Measurements from ENCODE around the gene DCP1B.
A peak's percentile ranks its signal among the peaks of the same experiment; 100 is the strongest.

DCP1B gene

DNA sequence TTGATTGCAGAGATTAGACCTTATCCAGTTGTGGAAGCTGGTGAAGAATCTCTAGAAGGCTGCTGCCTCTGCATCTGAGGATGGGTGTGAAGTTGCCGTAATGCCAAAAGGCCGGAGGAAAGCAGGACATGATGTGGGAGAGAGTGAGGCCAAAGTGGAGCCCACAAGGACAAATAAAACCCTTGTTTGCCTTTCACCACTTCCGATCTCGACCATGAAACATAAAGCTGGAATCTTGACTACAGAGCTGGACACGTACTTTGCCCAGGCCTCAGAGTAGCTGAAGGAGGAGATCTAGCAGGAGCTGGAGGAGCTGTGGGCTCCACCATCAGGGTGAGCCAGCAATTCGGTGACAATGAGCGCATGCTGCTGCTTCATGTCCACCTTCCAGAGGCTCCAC, 43.5 kb upstream of the DCP1B start:
- DNase-seq (ENCODE audit: low read depth), result no peak
- no peak overlapping the region for H3K4me3 ChIP-seq (replicated peaks; ENCODE audit: low read depth, low read length)
- TF ChIP-seq, protein P1, sequence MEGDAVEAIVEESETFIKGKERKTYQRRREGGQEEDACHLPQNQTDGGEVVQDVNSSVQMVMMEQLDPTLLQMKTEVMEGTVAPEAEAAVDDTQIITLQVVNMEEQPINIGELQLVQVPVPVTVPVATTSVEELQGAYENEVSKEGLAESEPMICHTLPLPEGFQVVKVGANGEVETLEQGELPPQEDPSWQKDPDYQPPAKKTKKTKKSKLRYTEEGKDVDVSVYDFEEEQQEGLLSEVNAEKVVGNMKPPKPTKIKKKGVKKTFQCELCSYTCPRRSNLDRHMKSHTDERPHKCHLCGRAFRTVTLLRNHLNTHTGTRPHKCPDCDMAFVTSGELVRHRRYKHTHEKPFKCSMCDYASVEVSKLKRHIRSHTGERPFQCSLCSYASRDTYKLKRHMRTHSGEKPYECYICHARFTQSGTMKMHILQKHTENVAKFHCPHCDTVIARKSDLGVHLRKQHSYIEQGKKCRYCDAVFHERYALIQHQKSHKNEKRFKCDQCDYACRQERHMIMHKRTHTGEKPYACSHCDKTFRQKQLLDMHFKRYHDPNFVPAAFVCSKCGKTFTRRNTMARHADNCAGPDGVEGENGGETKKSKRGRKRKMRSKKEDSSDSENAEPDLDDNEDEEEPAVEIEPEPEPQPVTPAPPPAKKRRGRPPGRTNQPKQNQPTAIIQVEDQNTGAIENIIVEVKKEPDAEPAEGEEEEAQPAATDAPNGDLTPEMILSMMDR (IDR thresholded peaks at IDR 0.05; ENCODE audit: low read length, missing control alignments), result no peak

DNA sequence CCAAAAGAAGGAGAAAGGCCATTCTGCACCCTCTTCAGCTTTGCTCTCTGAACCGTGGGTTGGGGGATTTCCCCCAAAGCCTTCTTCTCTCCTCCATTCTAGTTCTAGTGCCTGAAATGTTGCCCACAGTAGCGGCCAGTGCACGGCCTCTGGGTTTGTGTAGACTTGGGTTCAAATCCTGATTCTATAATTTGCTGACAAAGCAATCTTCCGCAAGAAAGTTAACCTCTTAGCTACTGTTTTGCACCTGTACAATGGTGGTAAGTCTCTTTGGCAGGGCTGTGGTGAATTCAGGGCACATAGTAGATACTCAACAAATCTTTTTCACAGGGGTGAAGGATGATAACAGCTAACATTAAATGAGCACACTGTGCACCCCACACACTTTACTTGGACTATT, 42.7 kb upstream of the DCP1B start:
- TF ChIP-seq, protein P1 (IDR thresholded peaks at IDR 0.05; ENCODE audit: low read length, missing control alignments), result no peak
- DNase-seq (ENCODE audit: low read depth), result no peak
- no peak overlapping the region for H3K4me3 ChIP-seq (replicated peaks; ENCODE audit: low read depth, low read length)

DNA sequence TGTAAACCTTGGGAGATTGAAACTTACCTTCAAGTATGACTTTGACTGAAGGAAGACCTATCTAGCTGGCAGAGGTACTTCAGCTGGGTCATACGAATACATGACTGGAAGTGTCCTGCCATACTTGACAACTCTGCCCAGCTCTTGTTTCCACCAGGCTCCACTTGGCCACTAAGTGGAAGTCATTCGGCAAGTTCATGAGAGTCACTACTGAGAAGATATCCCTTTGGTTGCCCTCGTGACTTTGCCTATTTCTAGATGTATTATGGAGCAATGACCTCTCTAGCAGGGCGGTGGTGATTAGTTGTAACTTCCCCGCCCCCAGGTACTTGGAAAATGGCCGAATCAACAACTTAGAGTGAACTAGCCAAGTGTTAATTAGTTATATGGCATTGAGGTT, 39.9 kb upstream of the DCP1B start:
- no peak for DNase-seq (ENCODE audit: low read depth)
- H3K4me3 ChIP-seq (replicated peaks; ENCODE audit: low read depth, low read length), result no peak overlapping the region
- TF ChIP-seq, protein P1 (IDR thresholded peaks at IDR 0.05; ENCODE audit: low read length, missing control alignments), result no peak

DNA sequence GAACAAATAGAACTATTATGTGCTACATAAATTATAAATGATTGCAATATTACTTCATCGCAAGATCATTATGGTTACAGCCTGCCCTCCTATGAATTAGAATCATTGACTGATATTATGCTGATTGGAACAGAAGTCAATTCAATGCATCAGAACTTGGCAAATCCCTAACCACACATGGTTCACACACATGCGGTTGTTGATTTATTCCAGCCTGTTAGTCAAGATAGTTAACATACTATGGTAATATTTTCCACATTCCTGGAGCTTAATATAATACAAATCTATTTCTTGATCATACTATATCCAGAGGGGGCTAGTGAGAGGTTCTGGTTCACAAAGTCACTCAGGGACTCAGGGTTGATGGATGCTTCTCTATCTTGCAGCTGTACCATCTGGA, 38.8 kb upstream of the DCP1B start:
- H3K4me3 ChIP-seq (replicated peaks; ENCODE audit: low read depth, low read length), result no peak overlapping the region
- DNase-seq (ENCODE audit: low read depth), result no peak
- TF ChIP-seq, protein P1 (IDR thresholded peaks at IDR 0.05; ENCODE audit: low read length, missing control alignments), result no peak

- no peak for DNase-seq (ENCODE audit: low read depth)
- TF ChIP-seq, protein P1 (IDR thresholded peaks at IDR 0.05; ENCODE audit: low read length, missing control alignments), result no peak
- H3K4me3 ChIP-seq (replicated peaks; ENCODE audit: low read depth, low read length), result no peak overlapping the region
Measured at GRCh38 chr12:2039034-2039433, 34.8 kb upstream of the DCP1B start.

- DNase-seq (ENCODE audit: low read depth), result no peak
- H3K4me3 ChIP-seq (replicated peaks; ENCODE audit: low read depth, low read length), result peak overlapping the region; percentile 43
- TF ChIP-seq, protein P1 (IDR thresholded peaks at IDR 0.05; ENCODE audit: low read length, missing control alignments), result no peak
Measured at GRCh38 chr12:2035431-2036055, 31.3 kb upstream of the DCP1B start.

All from fibroblast of pulmonary artery (primary cell).